GM19240 (cell line): ENCODE measurements around the gene ADIPOR2.
A peak's percentile ranks its signal among the peaks of the same experiment; 100 is the strongest.

Experiments used
- DNase-seq: peaks from one replicate; pipeline ENCODE4 v3.0.0; 2011; ENCODE audit warnings: low spot score; ENCODE audit not compliant: insufficient read length

ADIPOR2 gene

DNA sequence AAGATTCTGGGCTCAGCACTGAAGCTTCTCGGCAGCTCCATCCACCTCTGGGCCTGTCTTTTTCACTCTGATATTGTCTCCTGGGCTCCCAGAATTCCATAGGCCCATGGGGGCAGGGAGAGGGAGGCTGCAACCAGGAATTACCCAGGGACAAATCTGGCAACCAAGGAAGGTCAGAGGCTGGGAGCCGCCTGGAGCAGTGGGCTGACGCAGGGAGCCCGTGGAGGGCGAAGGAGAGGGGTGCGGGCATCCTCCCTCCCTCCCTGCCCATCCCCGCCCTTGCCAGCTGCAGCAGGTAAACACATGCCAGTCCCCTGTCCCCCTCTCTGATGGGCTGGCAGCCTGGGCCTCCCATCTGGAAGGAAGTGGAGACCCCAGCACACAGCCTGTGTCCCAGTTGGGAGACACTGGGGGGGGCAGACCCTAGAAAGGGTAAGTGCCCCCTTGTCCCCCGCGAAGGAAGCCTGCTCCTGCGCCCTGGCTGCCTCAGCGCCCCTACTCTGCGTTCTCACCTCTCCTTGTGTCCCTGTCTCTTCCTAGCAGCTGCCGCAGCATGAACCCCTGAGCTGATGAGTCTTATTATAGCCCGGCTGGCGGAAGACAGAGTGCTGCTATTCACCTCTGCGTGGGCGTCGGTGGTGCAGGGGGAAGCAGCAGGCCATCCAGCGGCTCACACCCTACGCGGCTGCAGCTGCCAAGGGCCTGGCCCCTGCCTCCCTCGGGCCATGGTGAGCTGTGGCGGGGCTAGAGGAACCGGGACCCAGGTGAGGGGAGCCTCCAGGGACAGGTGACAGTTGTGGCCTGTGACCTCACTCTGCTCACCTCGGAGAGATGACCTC, 136.2 kb downstream of the ADIPOR2 start:
- DNase-seq, result no peak

DNA sequence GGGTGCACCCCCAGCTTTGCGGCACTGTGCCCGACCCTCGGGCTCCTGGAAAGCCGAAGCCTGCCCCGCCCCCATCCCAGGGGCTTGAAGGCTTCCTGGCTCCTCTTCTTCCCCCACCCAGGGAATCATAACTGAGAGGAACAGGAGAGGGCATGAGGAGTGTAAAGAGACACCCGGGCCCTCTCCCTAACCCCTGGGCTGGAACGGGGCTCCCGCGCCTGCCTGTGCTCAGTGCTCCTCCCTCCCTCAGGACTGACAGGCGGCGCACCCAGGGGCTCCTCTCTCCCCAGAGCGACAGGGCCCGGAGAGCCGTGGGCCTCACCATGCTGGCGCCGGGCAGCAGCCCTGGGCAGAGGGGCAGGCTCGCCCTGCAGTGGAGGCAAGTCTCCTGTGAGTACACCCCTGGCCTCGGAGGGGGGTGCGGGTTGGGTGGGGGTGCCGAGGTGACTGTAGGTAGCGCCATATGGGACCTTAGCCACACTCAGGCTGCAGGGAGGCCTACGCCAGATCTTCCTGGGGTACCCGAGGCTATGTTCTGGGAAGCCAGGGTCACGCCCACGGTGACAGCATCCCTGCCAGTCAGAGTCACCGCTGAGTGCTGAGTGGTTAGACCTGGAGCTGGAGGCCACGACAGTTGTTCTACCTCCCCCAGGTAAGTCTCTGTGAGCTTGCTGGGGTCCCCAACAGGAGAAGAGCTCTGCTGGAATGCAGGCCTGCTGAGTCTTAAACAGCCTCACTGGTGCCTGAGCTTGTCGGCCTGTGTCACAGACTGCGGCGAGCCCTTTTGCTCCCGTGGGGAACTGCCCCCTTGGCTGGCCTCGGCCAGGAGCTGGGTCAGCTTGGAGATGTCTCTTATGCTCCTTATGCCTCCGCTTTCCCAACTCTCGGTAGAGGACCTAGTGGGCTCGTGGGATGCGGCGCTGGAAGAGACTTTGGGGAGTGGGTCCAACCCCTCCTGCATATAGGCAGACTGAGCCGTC, 137.2 kb downstream of the ADIPOR2 start:
- no peak for DNase-seq

DNA sequence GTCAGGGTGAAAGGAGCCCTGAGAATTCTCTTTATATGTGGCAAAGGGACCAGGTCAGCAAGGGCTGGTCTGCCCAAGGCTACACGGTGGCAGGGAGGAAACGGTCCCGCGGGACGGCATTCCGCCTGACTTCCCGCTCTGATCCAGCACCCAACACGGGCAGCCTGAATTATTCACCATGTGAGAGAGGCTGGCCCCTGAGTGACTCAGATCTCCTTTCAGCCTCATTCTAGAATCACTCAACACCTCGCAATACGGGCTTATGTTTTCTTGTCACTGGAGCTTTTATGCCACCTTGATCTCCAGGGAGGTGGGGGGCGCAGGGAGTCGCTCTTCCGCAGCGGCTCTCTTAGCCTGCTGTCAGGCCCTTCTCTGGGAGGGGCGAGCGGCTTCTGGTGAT, 138.0 kb downstream of the ADIPOR2 start:
- DNase-seq, result no peak

DNA sequence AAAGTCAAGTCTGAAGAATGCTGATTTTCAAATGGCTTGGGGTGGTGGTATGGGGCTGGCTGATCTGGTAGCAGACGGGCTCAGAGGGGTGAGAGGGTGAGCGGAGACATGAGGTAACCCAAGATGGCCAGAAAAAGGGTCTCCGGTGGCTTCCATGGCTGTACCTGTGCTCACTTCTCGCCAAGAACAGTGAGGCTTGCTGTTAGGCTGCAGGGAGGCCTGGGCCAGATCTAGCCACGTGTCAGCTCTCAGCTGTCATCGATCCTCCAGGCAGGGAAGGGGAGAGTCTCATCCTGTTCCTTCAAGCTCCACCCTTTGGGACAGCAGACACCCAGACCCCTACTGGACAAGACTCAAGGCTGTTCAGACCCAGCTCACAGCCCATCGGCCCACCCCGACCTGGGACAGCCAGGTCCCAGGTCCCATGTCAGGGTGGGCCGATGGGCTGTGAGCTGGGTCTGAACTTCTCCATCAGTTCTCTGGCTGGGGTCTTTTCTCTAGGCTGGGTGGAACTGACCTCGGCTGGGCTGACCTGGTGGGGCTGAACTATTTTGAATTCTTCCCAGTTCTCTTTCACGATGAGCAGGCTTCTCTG, 138.5 kb downstream of the ADIPOR2 start:
- DNase-seq, result no peak

DNA sequence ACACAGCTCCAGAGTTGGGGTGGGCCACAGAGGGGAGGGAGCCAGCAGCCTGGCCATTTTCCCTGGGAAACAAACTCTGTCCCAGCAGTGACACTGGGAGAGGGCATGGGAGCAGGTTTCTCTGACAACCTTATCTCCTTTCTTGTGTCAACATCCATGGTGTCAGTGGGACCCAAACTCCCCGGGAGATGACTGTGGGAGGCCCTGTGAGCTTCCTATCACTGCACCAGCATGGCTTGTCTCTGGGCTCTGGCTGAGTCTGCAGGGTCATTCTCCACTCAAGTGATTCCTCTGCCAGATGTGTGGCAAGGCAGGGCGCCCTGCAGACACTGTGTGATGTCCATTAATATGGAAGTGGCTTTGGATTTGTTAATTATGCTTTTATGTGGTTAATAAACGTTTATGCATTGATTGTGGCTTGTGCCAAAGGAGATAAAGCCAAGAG, 139.6 kb downstream of the ADIPOR2 start:
- no peak for DNase-seq

DNA sequence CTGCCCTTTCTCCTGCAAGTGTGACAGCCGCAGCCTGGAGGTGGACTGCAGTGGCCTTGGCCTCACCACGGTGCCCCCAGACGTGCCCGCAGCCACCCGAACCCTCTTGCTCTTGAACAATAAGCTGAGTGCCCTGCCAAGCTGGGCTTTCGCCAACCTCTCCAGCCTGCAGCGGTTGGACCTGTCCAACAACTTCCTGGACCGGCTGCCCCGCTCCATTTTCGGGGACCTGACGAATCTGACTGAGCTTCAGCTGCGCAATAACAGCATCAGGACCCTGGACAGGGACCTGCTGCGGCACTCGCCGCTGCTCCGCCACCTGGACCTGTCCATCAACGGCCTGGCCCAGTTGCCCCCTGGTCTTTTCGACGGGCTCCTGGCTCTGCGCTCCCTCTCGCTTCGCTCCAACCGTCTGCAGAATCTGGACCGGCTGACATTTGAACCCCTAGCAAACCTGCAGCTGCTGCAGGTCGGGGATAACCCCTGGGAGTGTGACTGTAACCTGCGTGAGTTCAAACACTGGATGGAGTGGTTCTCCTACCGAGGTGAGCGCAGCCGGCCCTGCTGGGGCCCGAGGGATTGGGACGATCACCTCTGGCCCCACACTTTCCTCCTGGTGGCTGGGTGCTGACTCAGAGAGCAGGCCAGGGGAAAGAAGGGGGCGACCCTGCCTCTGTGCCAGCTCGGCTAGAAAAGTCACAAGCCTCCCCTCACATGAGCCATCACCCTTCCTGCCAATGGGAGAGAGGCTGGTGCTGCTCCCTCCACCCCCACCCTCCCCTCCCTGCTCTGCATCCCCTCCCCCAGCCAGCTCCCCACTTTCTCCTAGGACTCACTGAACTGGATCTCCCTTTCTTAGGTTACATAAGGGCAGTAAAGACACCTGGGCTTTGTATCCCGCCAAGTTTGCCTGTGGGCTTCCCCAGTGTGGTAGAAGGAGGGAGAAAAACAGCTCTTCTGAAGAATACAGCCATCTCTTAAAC, 140.4 kb downstream of the ADIPOR2 start:
- peak; percentile 35 for DNase-seq

DNA sequence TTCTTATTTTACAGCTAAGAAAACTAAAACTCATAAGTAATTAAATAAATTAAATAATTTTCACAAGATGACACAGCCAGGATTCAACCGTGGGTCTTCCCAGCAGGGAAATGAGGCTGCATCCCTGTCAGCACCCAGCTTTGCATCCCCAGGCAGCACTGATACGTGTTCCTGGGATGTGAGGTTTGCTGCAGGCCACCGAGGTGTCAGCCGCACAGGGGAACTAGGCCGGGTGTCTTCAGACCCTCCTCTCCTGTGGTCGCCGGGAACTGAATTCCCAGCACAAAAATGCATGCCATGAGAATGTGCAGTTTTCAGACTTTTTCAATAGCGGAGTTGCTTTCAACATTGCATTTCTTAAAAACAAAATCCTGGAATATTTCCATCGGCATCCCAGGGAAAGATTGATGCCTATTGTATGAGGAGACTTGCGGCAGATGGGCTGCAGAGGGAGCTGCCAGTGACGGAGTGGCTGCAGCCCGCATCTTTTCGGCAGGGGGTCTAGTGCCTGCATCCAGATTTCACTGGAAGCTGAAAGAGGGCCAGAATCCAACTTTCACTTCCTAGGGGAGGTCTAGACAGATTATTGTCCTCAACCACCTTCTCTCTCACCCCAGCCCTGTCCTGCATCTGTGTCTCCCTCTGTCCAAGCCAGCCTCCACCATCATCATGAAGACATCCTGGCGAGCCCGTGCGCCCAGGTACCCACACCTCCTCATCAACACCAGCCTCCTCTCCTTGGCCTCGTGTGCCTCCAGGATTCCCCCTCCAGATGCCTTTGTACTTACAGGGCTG, 142.1 kb downstream of the ADIPOR2 start:
- no peak for DNase-seq

DNA sequence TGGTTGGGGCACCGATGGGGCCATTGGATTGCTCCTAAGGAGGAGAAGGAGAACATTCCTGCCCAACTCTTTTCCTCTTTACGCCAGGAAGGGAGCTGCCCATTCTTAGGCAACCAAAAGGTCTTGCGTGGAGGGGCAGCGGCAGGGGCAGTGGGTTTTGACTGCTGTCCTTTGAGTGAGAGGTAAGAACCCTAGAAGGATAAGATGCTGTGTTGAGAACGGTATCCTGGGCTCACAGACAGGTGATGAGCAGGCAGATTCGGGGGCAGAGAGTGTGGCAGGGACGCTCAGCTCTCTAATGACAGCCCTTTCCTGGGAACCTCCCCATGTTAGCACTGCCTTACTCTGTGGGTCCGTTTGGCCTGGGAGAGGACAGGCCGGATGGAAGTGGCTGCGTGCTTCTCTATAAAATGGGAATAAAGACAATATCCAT, 142.7 kb downstream of the ADIPOR2 start:
- no peak for DNase-seq

DNA sequence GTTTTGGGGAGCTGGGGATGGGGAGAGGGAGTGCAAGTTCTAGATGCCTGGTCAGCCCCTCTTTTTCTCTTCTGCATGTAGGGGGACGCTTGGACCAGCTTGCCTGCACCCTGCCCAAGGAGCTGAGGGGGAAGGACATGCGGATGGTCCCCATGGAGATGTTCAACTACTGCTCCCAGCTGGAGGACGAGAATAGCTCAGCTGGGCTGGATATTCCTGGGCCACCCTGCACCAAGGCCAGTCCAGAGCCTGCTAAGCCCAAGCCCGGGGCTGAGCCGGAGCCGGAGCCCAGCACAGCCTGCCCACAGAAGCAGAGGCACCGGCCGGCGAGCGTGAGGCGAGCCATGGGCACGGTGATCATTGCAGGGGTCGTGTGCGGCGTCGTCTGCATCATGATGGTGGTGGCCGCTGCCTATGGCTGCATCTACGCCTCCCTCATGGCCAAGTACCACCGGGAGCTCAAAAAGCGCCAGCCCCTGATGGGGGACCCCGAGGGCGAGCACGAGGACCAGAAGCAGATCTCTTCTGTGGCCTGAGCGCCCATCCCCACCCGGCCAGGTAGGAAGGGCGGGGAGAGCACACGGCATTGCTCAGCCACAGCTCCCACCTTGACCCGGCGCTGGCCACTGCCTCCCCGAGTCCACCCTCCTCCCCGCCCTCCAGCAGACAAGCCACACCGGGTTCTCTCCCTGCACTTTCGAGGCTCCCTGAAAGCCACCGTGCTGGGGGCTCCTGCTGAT, 143.5 kb downstream of the ADIPOR2 start:
- no peak for DNase-seq

DNA sequence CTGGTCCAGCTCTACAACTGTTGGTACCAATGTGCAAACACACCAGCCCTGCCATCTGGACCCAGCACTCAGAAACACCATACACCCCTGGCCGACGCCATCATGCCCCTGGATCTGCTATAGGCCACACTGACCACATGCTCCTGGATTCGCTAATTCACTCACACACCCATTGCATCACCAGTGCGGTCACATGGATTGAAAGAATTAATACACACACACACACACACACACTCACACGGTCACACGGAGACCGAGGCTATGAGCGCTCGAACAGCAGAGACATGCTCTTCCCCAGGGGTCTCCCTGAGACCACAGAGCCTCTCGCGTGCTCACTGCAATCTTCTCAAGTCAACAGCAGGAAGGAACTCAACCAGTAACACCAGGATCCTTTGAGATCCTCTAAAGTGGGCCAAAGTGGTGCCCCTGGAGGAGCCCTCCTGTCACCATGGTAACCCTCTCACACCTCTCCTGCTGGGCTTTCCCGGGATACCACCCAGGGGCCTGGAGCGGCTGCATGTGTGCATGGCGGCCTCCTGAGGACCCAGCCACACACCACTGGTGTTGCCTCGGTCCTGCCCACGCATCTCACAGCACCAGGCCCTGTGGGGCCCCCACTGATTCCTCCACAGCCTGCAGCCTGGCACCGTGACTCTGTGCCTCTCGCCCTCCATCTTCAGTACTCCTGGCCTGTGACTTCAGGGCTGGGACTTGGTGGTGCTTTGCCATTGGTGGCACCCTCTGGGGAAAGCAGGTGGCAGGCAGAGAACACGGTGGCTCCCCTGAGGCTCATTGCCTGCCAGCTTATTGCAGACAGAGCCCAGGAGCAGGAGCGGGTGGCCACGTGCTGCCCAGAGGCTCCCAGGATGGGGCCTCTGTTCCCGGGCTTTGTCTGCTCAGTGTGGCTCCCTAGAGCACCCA, 144.6 kb downstream of the ADIPOR2 start:
- no peak for DNase-seq

DNA sequence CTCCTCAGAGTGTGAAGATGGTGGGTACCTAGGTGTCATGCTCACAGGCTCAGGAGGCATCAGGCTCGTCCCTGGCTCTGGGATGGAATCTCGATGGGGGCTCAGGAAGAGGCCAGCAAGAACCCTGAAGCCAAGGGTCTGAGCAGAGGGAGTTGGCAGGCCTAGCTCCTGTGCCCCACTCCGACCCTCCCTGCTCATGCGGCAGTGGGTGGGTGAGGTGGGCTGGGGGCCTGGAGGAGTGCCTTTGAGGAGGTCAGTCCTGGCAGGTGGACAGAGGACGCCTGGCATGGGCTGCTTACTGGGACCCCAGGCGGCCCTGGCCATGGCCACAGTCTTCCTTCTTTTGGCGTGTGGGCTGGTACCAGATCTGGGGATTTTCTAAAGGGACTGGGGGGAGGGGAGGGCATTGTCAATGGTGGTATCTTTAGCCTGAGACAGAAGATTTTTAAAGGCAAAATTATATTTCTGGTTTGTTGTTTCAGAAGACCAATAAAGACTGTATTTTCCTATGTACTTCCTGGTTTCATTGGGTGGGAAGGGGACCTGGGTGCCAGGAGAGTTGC, 145.5 kb downstream of the ADIPOR2 start:
- no peak for DNase-seq

DNA sequence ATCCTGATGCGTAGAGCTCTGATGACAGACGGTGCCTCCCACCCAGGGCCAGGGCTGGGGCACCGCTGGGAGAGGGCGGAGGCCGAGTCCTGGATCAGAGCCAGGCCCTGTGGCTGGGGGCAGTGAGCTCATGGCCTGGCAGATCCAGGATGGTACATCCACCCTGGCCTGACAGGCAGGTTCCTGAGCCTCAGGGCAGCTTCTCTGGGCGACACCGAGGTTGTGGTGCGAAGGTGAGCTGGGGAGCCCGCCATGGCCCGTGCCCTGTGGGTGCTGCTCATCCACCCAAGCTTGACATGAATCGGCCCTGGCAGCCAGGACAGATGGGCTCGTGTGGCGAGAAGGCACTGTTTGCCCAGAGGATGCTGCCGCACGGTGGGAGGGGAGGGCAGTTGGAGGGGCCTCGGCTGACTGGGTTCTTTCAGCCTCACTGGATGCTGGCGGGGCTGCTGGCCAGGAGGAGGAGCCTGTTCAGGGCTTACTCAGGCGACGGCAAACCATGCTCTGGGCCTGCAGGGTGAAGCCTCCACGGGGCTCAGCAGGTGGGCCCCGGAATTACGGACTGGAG, 146.1 kb downstream of the ADIPOR2 start:
- no peak for DNase-seq

DNA sequence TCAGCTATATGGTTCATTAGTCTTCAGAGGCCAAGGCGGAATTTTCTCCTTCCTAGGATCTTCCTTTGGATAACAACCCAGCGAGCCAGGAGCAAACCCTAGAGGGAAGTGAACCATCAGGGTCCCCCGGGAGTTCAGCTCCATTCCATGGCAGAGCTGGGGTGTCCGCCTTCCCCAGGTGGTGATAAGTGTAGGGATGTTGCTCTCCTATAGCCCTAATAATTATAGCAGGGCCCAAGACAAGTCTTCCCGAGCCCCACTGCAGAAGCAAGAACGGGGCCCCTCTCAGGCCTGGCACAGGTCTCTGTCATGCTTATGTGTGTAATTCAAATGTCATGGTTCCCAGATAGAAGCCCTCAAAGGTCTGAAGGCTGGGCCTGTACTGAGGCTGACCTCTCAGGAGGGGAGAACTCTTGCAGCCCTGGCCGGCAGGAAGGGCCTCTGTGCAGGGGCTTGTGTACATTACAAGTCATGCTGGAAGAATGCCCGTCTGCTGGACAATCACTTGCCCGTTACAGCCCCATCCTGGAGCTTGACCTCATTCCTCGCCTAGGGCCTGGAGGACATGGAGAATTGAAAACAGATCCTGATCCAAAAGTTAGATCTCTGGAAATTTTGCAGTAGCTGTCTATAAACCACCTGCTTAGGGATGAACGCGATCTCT, 146.8 kb downstream of the ADIPOR2 start:
- DNase-seq, result no peak
